CD14-positive monocyte (primary cell): ENCODE measurements around the gene SPR. TPM values are rescaled to one million over a fixed set of nuclear protein-coding genes. Genes with fewer than 3 reads are reported as not detected.

Source experiments
- DNase-seq, 3 donors: peaks; one replicate each; pipeline ENCODE4 v3.0.0-alpha.2; 2011 to 2022
- H2AFZ ChIP-seq: 2 replicates; pipeline ENCODE4 v1.6.0; 2012; ENCODE audit warnings: mild to moderate bottlenecking, low read depth, low read length, inconsistent platforms; ENCODE audit not compliant: insufficient read depth, poor library complexity, severe bottlenecking
- H3K27ac ChIP-seq, 2 donors: 1 replicate in 1 of 2; 2 replicates in 1 of 2; pipeline ENCODE4 v1.5.1; 2012 to 2013; ENCODE audit warnings: low read length in 2 of 2, control low read depth in 1 of 2, inconsistent platforms in 1 of 2, low read depth in 1 of 2, mild to moderate bottlenecking in 1 of 2
- H3K27me3 ChIP-seq, 2 donors: one replicate each; pipeline versions ENCODE4 v1.6.0 to v1.6.1; 2011 to 2013; ENCODE audit warnings: low read length in 2 of 2; ENCODE audit not compliant: control insufficient read depth in 2 of 2, insufficient read depth in 2 of 2
- H3K36me3 ChIP-seq, 2 donors: replicated peaks in 1 of 2; 1 replicate in 1 of 2; 2 replicates in 1 of 2; pipeline versions ENCODE4 v1.5.1 to v1.6.1; 2012 to 2013; ENCODE audit warnings: low read length in 2 of 2, control low read depth in 1 of 2, inconsistent platforms in 1 of 2, mild to moderate bottlenecking in 1 of 2; ENCODE audit not compliant: insufficient read depth in 2 of 2, control insufficient read depth in 1 of 2
- H3K4me1 ChIP-seq, 2 donors: 1 replicate in 1 of 2; 2 replicates in 1 of 2; pipeline versions ENCODE4 v1.5.1 to v1.6.1; 2012 to 2013; ENCODE audit warnings: low read length in 2 of 2, control low read depth in 1 of 2, inconsistent platforms in 1 of 2, mild to moderate bottlenecking in 1 of 2, moderate library complexity in 1 of 2; ENCODE audit not compliant: insufficient read depth in 2 of 2, control insufficient read depth in 1 of 2
- H3K4me2 ChIP-seq: replicated peaks from 2 replicates; pipeline ENCODE3; 2012; ENCODE audit warnings: low read length, moderate library complexity, mild to moderate bottlenecking; ENCODE audit not compliant: poor library complexity, severe bottlenecking; ENCODE audit errors: extremely low read depth
- H3K4me3 ChIP-seq, 3 experiments: fragments of 200-600 bp in 1 of 3; sonication (generic) in 1 of 3; replicated peaks in 1 of 3; 1 replicate in 2 of 3; 2 replicates in 1 of 3; pipeline ENCODE4 v1.5.1; 2011 to 2013; ENCODE audit warnings: low read length in 3 of 3, mild to moderate bottlenecking in 3 of 3, control low read depth in 2 of 3, low read depth in 2 of 3, inconsistent platforms in 1 of 3, moderate library complexity in 1 of 3
- H3K79me2 ChIP-seq: 2 replicates; pipeline ENCODE4 v1.6.0; 2012; ENCODE audit warnings: mild to moderate bottlenecking, control low read depth, inconsistent platforms, low read length, moderate library complexity; ENCODE audit not compliant: insufficient read depth
- H3K9ac ChIP-seq: 2 replicates; pipeline ENCODE4 v1.6.0; 2017; ENCODE audit warnings: low read length, mild to moderate bottlenecking; ENCODE audit not compliant: insufficient read depth, poor library complexity, severe bottlenecking
- H3K9me3 ChIP-seq, 2 donors: replicated peaks in 1 of 2; 1 replicate in 1 of 2; 2 replicates in 1 of 2; pipeline versions ENCODE4 v1.5.1 to v1.6.1; 2012 to 2013; ENCODE audit warnings: low read length in 2 of 2, control low read depth in 1 of 2; ENCODE audit not compliant: control insufficient read depth in 1 of 2, insufficient read depth in 1 of 2
- H4K20me1 ChIP-seq: 2 replicates; pipeline ENCODE4 v1.6.0; 2012; ENCODE audit warnings: mild to moderate bottlenecking, low read length, control low read depth, moderate library complexity; ENCODE audit not compliant: insufficient read depth
- H3K27ac Mint-ChIP-seq, 7 donors: one replicate each; pipeline ENCODE4 v1.8.0; 2020; ENCODE audit warnings: mild to moderate bottlenecking in 7 of 7, mixed read lengths in 7 of 7, moderate library complexity in 6 of 7, inconsistent platforms in 2 of 7
- H3K27me3 Mint-ChIP-seq, 3 donors: one replicate each; pipeline ENCODE4 v1.8.0; 2021 to 2022; ENCODE audit warnings: low read depth in 3 of 3, mild to moderate bottlenecking in 3 of 3, mixed read lengths in 3 of 3, moderate library complexity in 3 of 3, inconsistent platforms in 1 of 3
- H3K36me3 Mint-ChIP-seq, 2 donors: one replicate each; pipeline ENCODE4 v1.8.0; 2020; ENCODE audit warnings: mixed read lengths in 2 of 2, inconsistent platforms in 1 of 2, mild to moderate bottlenecking in 1 of 2
- H3K4me1 Mint-ChIP-seq: one replicate; pipeline ENCODE4 v1.8.0; 2020; ENCODE audit warnings: mild to moderate bottlenecking, mixed read lengths
- H3K4me3 Mint-ChIP-seq, 2 donors: one replicate each; pipeline ENCODE4 v1.8.0; 2020; ENCODE audit warnings: mild to moderate bottlenecking in 2 of 2, mixed read lengths in 2 of 2, moderate library complexity in 1 of 2
- H3K9me3 Mint-ChIP-seq, 7 donors: one replicate each; pipeline ENCODE4 v1.8.0; 2020 to 2022; ENCODE audit warnings: mixed read lengths in 7 of 7, mild to moderate bottlenecking in 6 of 7, moderate library complexity in 6 of 7, inconsistent platforms in 2 of 7
- WGBS: methylation state at CpG from one replicate; pipeline ENCODE4 v1.1.5; 2013; ENCODE audit warnings: missing lambda C conversion rate; ENCODE audit not compliant: insufficient coverage; 5-methylcytosine and 5-hydroxymethylcytosine counted together
- intact Hi-C, 2 donors: fragments of 100-400 bp; cut with micrococcal nuclease; formaldehyde crosslinking; loops; one replicate each; pipeline versions ENCODE4 v1.15.0 to v1.15.1; 2023
- polyA plus RNA-seq, 3 donors: library from polyadenylated mRNA; depleted of rRNA in 1 of 3; unstranded in 2 of 3; stranded (reverse) in 1 of 3; fragments of 300-500 nt in 2 of 3; fragments of >200 nt in 1 of 3; fragmentation: Illumina TruSeq in 2 of 3; gene quantifications; 1 replicate in 2 of 3; 2 replicates in 1 of 3; pipeline ENCODE4 v1.2.3, GENCODE V29; 2012 to 2021
- TF ChIP-seq, protein P1 (sequence below): fragments of 200-600 bp; IDR thresholded peaks from one replicate; pipeline ENCODE4 v1.8.0; 2022; ENCODE audit warnings: antibody characterized with exemption, mild to moderate bottlenecking

SPR gene
- polyA plus RNA-seq, 3 donors: 2.9 to 12.5 (median 7.6) TPM

DNA sequence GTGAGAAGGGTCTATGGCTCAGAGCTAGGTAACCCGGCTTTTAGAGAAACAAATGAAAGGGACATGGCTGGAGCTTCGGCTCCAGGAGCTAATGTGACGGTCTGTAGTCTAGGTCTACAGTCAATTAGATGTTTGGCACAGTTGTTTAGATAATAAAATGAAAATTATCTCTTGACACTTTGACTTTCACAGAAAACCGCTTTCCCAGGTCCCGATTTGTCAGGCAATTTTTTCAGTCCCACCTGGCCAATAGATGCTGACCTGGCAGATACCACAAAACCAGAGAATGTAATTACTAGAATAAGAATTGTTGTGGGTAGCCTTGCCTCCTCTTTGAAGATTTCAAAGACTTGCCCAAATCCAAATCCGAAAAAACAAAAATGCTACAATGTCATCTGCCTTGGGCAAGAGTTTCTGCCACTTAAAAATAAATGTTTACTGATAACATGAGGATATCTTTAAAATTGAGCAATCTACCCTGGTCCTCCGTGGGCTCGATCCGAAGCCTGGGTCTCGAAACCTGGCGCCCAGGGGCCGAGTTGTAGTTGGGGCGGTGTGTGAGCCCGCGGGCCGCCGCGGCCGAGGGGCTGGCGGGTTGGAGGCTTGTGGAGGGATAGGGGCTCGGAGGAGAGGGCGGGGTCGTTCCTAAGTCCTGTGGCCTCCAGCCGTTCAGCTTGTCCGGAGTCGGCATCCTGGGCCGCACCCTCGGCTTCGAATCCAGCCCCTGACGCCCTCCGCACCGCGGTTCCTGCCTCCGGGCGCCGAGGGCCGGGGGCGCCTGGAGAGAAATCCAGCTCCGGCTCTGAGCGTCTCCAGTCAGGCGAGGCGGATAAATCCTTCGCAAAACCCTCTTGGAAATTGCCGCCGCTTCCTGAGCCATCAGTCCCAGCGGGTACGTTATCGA is 32.5 kb downstream of the SPR start:
- H3K27ac Mint-ChIP-seq: peak overlapping the region in 1 of 7 donors; percentile 57
- H3K9me3 ChIP-seq: peaks cover 6 to 66% of the 10 kb centered on the region in 2 donors
- H3K27me3 ChIP-seq: peaks cover 81 to 93% of the 10 kb centered on the region in 2 donors
- no peak for DNase-seq
- H3K27me3 Mint-ChIP-seq: peaks cover 82 to 96% (median 88%) of the 10 kb centered on the region in 3 donors
- H3K4me3 Mint-ChIP-seq: peak overlapping the region in 1 of 2 donors; percentile 80
- H3K4me1 Mint-ChIP-seq: peaks cover 25% of the 10 kb centered on the region
- WGBS: 9% methylated on average over 39 of the region's 48 CpGs
- H3K36me3 Mint-ChIP-seq: peaks cover under 1 to 3% of the 10 kb centered on the region in 2 donors
- H3K9ac ChIP-seq: no peak overlapping the region
- peaks cover 0 to 29% (median 13%) of the 10 kb centered on the region in 7 donors for H3K9me3 Mint-ChIP-seq
- H2AFZ ChIP-seq: no peak overlapping the region
- TF ChIP-seq, protein P1, sequence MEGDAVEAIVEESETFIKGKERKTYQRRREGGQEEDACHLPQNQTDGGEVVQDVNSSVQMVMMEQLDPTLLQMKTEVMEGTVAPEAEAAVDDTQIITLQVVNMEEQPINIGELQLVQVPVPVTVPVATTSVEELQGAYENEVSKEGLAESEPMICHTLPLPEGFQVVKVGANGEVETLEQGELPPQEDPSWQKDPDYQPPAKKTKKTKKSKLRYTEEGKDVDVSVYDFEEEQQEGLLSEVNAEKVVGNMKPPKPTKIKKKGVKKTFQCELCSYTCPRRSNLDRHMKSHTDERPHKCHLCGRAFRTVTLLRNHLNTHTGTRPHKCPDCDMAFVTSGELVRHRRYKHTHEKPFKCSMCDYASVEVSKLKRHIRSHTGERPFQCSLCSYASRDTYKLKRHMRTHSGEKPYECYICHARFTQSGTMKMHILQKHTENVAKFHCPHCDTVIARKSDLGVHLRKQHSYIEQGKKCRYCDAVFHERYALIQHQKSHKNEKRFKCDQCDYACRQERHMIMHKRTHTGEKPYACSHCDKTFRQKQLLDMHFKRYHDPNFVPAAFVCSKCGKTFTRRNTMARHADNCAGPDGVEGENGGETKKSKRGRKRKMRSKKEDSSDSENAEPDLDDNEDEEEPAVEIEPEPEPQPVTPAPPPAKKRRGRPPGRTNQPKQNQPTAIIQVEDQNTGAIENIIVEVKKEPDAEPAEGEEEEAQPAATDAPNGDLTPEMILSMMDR: no peak
- no peaks in the 10 kb centered on the region for H3K36me3 ChIP-seq
- no peaks in the 10 kb centered on the region for H4K20me1 ChIP-seq
- H3K79me2 ChIP-seq: no peaks in the 10 kb centered on the region
- intact Hi-C loops: no loop called here
- peaks cover 26 to 42% of the 10 kb centered on the region in 2 donors for H3K4me1 ChIP-seq
- peak overlapping the region; percentile 56 for H3K4me2 ChIP-seq
- no peak overlapping the region for H3K27ac ChIP-seq
- peak overlapping the region in 1 of 3 experiments; percentile 51 for H3K4me3 ChIP-seq

DNA sequence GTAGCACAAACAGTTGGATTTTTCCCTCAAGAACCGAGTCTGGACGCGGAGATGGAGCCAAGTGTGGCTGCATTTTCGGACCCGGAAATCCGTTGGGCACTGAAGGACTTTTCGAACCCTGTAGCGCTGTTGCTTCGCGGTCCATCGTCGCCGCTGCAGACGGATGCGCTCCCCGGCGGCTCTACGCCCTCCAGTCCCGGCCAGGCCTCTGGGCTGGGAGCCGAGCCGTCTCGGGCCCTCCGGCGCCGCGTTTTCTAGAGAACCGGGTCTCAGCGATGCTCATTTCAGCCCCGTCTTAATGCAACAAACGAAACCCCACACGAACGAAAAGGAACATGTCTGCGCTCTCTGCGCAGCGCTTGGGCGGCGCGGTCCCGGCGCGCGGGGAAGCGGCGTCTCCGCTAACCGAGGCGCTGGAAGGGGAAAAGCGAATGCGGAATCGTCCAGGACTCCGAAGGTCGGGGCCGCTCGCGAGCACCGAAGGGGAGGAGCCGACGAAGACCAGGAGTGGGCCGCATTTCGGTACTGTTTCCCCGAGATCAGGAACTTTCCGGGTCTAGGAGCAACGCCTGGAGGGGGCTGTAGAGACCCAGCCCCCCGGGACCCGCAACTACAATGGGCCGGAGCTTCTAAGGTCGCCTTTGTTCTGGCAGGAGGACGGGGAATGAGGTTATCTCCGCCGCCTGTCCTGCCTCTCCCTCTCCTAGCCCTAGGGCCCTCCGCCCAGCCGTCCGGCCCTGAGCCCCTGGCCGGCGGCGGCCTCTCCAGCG is 33.3 kb downstream of the SPR start:
- Mint-ChIP-seq H3K4me1 (peaks cover 24% of the 10 kb centered on the region), H3K4me3 (peak overlapping the region; percentile 45 to 80), H3K9me3 (peaks cover 0 to 29% (median 10%) of the 10 kb centered on the region in 7 donors), H3K36me3 (peaks cover 0 to 3% of the 10 kb centered on the region in 2 donors), H3K27ac (no peak overlapping the region), H3K27me3 (peaks cover 82 to 96% (median 88%) of the 10 kb centered on the region in 3 donors)
- Histone ChIP-seq H3K79me2 (no peaks in the 10 kb centered on the region), H2AFZ (no peak overlapping the region), H3K4me2 (peak overlapping the region; percentile 56), H3K9ac (no peak overlapping the region), H4K20me1 (no peaks in the 10 kb centered on the region), H3K27ac (no peak overlapping the region), H3K36me3 (no peaks in the 10 kb centered on the region), H3K4me1 (peaks cover 25 to 42% of the 10 kb centered on the region in 2 donors), H3K4me3 (peak overlapping the region in 1 of 3 experiments; percentile 51), H3K9me3 (peaks cover 6 to 66% of the 10 kb centered on the region in 2 donors), H3K27me3 (peaks cover 81 to 93% of the 10 kb centered on the region in 2 donors)
- intact Hi-C loops: no loop called here
- DNase-seq: no peak
- 2% methylated on average over 76 of the region's 77 CpGs for WGBS
- TF ChIP-seq, protein P1: no peak
